SIG-M5 (cell line): ENCODE results near the gene TMEM80.

Experiments
- DNase-seq: peaks from one replicate; lab custom pipeline; 2025; lab: John Stamatoyannopoulos, UW

Gene TMEM80

GRCh38 chr11:746289-747157 is 50.9 kb downstream of the TMEM80 start:
- DNase-seq = no peak

- no peak for DNase-seq
Observed at GRCh38 chr11:747158-748006, 51.8 kb downstream of the TMEM80 start, which contains the start of gene TALDO1. TALDO1 (plus strand) TSS chr11:747464; CDS start chr11:747482, 18 bp downstream.

GRCh38 chr11:748007-748359 is 52.4 kb downstream of the TMEM80 start:
- DNase-seq = no peak

- DNase-seq = peak; percentile 17
Observed at GRCh38 chr11:749731-750130, 54.1 kb downstream of the TMEM80 start.
